Erythroblast (primary cell): Measurements from ENCODE around the gene NF1.

Experiments used
- GATA1 ChIP-seq: IDR thresholded peaks from 2 replicates; pipeline ENCODE4 v1.6.1; 2011; ENCODE audit warnings: low read depth, mild to moderate bottlenecking, control low read depth, low read length, moderate library complexity
- POLR2A ChIP-seq: IDR thresholded peaks from 2 replicates; pipeline ENCODE4 v1.6.1; 2011; ENCODE audit warnings: mild to moderate bottlenecking, low read length

DNA sequence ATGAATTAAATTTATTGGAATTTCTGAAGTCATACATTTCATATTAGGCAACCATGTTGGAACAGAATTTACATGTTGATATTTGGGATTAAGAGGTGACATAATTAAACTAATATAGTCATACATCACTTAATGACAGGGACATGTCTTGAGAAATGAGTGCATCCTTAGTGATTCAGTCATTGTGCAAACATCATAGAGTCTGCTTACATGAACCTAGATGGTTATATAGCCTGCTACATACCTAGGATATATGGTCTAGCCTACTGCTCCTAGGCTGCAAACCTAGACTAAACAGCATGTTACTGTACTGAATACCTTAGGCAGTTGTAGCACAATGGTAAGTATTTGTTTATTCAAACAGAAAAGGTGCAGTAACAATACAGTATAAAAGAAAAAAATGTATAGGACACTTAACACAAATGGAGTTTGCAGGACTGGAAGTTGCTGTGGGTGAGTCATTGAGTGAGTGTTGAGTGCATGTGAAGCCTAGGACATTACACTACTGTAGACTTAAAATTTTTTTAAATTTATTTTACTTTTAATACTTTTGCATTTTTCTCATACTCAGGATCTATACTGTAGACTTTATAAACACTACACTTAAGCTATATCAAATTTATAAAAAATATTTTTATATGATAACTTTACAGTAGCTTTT, 116.7 kb downstream of the NF1 start:
- TF ChIP-seq POLR2A (no peak), GATA1 (no peak)
